GM10847 (cell line): ENCODE measurements around the gene NRG3.

Experiments used
- POLR2A ChIP-seq: IDR thresholded peaks from 2 replicates; pipeline ENCODE4 v1.6.1; 2011; ENCODE audit not compliant: insufficient read length; ENCODE audit errors: extremely low read depth

NRG3 gene

GRCh38 chr10:82124713-82125112 is 249.7 kb downstream of the NRG3 start:
- TF ChIP-seq POLR2A = no peak

GRCh38 chr10:82128527-82128926 is 253.5 kb downstream of the NRG3 start:
- TF ChIP-seq POLR2A = no peak

- no peak for TF ChIP-seq POLR2A
These were observed 261.1 kb downstream of the NRG3 start for GRCh38 chr10:82136103-82136502.

DNA sequence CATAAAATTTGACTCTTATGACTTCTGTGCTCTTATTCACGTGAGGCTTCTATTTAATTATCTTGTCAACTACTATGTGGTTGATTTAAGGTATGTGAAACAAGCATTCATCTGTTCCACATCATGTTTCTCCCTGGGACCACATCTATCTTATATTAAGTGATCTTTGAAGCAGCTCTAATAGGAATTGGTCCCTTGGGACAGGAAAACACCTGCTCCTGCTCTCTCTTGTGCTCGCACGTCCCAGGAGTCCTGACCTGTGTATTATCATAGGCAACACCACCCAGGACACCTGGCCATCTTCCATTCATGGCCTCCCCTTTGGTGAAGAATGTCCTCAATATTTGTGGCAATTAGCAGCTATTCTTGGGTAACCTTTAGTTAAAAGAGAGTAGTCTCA is 269.2 kb downstream of the NRG3 start:
- TF ChIP-seq POLR2A = no peak

DNA sequence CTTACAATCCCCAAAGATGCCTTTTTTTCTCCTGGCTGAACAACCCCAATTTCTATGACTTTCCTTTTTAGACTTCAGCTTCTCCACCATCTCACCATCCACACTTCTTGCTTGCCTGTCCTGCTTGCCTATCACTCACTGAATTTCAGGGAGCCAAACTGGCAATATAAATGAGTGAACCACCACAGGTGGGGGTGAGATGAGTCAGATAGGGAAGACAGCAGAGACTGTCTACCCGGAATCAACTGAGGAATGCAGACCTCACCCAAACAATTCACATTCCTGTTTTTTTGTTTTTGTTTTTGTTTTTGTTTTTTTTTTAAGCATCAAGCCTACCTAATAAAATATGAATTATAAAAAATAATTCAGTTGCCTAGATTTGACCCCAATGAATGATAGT is 273.8 kb downstream of the NRG3 start:
- no peak for TF ChIP-seq POLR2A

DNA sequence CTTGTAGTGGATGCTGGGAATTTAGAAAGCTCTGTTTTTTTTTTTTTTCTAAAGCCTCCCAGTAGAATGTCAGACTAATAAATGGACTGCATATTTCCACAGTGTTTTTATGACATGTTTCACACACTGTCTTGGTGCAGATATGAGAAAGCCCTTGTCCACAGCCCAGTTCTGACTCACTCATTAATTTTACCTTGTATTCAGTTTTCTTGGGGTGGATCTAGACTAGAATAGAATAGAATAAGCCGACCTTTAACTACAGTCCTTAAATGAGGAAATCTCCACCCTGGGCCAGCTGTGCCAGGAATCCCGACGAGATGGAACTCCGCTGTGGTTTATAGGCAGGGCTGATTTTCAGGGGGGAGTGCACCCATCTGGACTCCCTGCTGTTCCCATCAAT is 274.7 kb downstream of the NRG3 start:
- no peak for TF ChIP-seq POLR2A

GRCh38 chr10:82150123-82150900 is 275.3 kb downstream of the NRG3 start:
- no peak for TF ChIP-seq POLR2A

DNA sequence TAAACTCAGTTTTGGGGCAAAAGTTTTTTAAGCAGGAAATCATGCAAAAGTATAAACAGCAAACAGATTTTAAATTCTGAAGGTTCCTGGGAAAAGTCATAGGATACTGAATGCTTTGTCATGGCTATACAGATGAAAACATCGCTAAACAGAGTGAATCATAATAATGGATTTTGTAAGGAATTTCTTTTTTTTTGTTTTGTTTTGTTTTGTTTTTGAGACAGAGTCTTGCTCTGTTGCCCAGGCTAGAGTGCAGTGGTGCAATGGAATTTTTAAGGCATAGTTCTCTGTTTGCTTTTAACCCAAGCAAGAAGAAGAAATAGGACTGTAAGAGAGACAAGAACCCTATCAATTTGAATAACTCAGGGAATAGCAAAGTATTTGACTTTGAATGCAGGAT is 285.3 kb downstream of the NRG3 start:
- TF ChIP-seq POLR2A = no peak

GRCh38 chr10:82161264-82161663 is 286.3 kb downstream of the NRG3 start:
- TF ChIP-seq POLR2A = no peak

DNA sequence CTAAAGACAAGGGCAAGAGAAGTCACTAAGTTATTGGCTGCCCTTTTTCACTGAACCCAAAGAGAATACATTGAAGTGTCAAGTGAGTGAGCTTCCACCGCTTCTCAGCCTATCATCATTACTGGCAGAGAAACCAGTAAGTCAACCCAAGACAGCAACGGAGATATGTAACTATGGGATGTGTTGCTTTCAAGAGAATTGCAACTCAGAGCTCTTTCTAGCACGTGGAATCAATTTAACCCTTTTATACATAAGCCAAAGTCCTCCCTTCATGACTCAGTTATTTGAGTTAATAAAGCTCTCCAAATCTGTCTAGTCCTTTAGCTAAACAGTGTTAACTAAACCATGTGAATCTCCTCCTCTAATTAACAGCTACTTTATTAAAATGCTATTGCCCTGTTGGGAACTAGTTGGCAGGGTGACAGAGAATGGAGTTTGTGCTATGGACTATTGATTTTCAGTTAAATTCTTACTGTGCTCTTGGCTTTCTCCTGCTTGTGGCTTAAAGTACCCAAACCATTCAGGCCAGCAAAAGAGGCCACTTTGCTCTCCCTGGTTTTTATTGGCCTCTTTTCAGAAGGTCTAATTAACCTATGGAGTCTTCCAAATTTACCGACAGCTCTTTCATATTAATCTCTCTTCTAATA is 287.7 kb downstream of the NRG3 start:
- no peak for TF ChIP-seq POLR2A

DNA sequence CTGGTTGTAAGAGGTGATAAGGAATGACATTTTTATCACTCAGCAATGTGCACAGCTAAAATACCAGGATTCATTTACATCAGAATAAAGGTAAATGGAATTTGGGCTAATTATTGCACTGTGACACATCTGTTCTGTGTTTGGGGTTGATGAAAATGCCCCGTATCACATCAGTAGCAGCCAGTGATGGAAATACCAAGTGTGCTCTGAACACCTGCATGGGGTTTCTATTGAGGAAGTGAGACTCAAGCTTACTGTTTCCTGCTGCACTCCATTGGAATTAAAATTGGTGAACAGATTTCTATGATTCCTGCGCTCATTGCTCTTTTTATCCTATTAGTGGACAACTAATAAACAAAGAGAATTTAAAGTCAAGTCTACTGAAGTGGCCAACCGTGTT is 296.9 kb downstream of the NRG3 start:
- no peak for TF ChIP-seq POLR2A

- TF ChIP-seq POLR2A = no peak
These were observed 301.6 kb downstream of the NRG3 start for GRCh38 chr10:82176587-82176986.

- no peak for TF ChIP-seq POLR2A
These were observed 315.7 kb downstream of the NRG3 start for GRCh38 chr10:82190432-82191260.

DNA sequence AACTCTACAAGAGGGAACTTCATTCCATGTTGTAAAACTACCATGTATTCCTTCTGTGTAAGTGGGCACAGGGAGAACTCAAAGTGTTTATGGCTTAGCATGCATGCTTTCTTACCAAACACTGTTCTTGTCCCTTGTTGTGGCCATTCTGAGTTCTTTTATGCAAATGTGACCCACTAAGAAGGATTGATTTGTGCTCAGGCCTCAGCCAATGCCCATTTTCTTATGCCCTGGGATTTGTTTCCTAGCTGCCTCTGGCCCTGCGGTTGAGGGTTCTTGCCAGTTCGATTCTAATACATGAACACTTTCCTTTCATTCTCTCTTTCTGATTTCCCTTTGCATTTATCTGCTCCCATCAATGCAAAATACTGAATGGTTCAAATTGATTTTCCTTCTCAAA is 316.7 kb downstream of the NRG3 start:
- no peak for TF ChIP-seq POLR2A

DNA sequence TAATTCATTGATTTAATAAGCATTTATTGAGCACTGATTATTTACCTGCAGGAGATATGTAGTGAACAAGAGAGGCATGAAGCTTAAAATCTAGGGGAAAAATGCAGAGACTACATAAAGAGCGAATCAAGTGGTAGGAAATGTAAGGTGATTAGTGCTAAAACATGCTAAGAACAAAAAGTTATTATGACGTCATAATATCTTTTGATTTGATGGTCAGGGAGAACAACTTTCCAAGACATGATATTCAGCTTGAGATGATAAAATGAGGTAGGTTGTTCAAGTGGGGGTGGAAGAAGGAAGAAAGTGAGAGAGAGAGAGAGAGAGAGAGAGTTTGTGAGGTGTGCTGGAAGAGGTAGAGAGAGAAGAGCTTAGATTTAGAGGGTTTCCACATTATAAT is 317.7 kb downstream of the NRG3 start:
- no peak for TF ChIP-seq POLR2A

- TF ChIP-seq POLR2A = no peak
These were observed 319.4 kb downstream of the NRG3 start for GRCh38 chr10:82194419-82194818.

DNA sequence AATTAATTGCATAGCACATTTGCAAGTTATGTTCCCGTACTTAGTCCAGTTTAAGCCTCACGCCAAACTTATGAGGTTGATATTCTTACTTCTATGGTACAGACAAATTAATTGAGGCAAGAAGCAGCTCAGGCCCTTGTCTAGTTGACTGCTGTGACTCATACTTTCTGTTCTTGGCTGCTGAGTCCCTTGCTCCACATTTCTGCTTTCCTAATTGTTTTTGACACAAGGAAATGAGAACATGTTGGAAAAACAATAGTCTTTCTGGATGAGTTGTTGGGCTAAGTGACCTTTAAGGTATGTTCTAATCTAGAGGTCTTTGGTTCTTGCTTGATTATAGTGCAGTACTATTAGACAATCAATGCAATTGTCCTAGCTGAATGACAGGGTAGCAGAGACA is 331.8 kb downstream of the NRG3 start:
- no peak for TF ChIP-seq POLR2A

GRCh38 chr10:82208726-82209125 is 333.7 kb downstream of the NRG3 start:
- no peak for TF ChIP-seq POLR2A
